Neuron (in vitro differentiated cells): ENCODE data around the gene PMEL.
"Not testable (repeated sequence)": the region's sequence is repeated elsewhere in the genome, so short reads cannot be mapped to it uniquely, and the experiment has no call there.

Source experiments
- H2AFZ ChIP-seq: one replicate; pipeline ENCODE4 v1.6.1; 2013; ENCODE audit warnings: low read depth, mild to moderate bottlenecking, inconsistent platforms, low read length, moderate library complexity
- H3K27me3 ChIP-seq: one replicate; pipeline ENCODE4 v1.6.1; 2013; ENCODE audit warnings: low read length; ENCODE audit not compliant: insufficient read depth
- H3K36me3 ChIP-seq: one replicate; pipeline ENCODE4 v1.6.1; 2013; ENCODE audit warnings: low read length; ENCODE audit not compliant: insufficient read depth
- H3K4me1 ChIP-seq: one replicate; pipeline ENCODE4 v1.6.1; 2013; ENCODE audit warnings: low read length; ENCODE audit not compliant: insufficient read depth
- H3K4me3 ChIP-seq: 2 replicates; pipeline ENCODE4 v1.5.1; 2013; ENCODE audit warnings: mild to moderate bottlenecking, low read length, moderate library complexity
- H3K9me3 ChIP-seq: one replicate; pipeline ENCODE4 v1.6.1; 2013; ENCODE audit warnings: low read length

PMEL gene

DNA sequence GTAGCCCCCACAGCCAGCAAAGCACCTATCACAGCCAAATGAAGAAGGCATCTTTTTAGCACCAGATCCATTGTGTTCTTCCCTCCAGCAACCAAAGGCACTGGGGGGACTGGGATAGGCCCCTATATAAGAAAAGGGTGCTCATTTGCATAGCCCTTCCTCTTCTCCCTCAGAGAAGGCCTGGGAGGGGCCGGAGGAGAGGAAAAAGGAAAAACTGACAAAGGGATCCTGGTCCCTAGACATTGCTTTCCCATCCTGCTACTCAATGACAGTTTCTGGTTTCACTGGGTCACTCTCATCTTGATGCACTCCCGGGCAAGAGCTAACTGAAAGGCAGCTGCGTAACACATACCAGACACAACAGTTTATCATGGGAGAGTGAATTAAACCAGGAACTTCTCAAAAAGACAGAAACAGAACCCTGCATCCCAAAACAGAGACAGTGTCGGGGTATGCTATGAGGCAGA lies at the start of gene PMEL:
Gene PMEL, minus strand, starts transcription at position 102 of the 467 bp plus-strand sequence. Its CDS starts 31 bp downstream, at position 71.
- Histone ChIP-seq H3K4me1 (peaks cover 26% of the 10 kb centered on the region), H2AFZ (peak within 1 kb of the TSS; percentile 93), H3K36me3 (peaks cover 28% of the 10 kb centered on the region), H3K9me3 (no peaks in the 10 kb centered on the region), H3K4me3 (peak within 1 kb of the TSS; percentile 88), H3K27me3 (no peaks in the 10 kb centered on the region)

DNA sequence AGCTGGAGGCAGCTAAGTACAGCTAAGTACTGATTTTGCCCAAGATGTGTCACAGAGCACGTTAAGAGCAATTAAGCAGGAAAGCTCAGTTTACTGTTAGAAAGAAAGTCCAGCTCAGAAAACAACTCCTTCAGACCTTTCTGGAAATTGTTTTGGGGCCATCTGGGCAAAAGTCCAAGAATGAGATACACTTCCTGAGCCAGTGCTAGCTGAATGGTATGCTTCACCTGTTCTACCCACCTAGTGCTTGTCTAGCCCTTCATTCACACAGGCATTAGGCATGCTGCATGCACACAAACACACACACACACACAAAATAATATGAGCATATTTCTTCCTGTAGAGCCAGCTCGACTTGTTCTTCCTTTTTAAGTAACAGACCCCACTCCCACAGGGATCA lies 48.4 kb upstream of the PMEL start:
- Histone ChIP-seq H3K4me1 (peaks cover 4% of the 10 kb centered on the region), H2AFZ (no peak overlapping the region), H3K36me3 (peaks cover 7% of the 10 kb centered on the region), H3K27me3 (no peaks in the 10 kb centered on the region), H3K9me3 (no peaks in the 10 kb centered on the region), H3K4me3 (no peak overlapping the region)

DNA sequence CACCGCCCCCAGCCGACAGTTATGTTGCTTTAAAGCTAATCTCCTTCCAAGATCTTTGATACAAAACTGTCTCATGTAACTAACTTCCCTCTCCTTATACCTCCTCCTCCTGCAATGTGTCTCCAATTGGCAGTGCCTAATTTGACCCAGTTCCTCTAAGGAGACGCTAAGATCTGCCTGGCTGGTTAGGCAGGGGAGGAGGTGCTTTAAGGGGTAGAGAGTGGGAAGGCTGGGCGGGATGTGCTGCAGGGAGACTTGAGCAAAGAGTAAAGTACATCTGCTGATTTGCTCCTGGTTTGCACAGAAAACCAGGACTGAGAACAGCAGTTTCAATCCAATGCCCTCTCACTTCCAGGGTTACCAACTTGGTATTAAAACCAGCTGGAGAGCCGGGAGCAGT lies 47.6 kb upstream of the PMEL start:
- Histone ChIP-seq H2AFZ (no peak overlapping the region), H3K4me3 (no peak overlapping the region), H3K4me1 (peaks cover 3% of the 10 kb centered on the region), H3K27me3 (no peaks in the 10 kb centered on the region), H3K9me3 (no peaks in the 10 kb centered on the region), H3K36me3 (peaks cover 7% of the 10 kb centered on the region)

DNA sequence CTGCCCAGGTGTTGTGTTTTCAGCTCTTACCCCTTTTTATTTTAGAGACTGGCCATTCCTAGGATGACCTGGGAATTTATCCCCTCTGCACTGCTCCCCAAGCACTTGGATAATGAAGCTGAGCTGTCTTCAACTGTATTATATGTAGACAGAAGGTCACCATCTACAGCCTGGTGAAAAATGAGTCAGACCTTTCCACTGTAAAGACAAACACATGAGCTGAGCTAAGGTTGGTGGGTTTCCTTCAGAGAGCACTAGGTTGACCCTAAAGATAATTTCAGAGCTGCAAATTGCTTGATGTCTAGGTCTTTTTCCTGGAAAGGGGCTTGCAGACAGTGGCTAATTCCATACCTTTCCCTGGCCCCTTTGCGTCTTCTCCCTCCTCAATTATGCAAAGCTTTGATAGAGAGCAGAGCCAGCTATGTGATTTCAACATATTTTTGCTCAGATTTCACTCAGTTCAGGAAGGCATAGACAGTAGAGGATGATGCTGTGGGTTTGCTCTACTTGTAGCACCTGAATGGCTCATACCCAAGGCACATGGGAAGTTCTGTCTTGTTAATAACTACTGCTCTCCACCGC lies 45.8 kb upstream of the PMEL start:
- Histone ChIP-seq H2AFZ (no peak overlapping the region), H3K36me3 (peaks cover 3% of the 10 kb centered on the region), H3K4me1 (peaks cover 11% of the 10 kb centered on the region), H3K9me3 (no peaks in the 10 kb centered on the region), H3K4me3 (no peak overlapping the region), H3K27me3 (no peaks in the 10 kb centered on the region)

DNA sequence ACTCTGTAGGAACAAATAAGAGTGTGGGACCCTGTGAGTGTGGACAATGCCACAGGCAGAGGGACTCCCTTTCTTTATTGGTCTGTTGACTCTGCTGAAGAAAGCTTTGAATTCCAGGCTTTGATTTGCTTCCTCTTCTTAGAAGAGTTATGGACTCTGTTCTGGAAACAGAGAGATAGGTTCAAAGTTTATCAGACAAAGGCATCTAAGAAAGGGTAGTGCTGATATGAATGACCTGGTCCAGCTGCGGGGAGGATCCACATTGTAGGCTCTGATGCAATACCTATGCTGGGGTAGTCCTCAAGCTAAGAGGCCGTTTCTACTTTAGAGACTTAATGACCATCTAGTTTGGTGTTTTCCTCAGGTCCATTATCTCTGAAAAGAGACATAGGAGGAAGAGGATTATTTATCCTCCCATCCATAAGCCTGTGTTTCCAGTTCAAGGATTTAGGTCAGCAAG lies 44.3 kb upstream of the PMEL start:
- Histone ChIP-seq H3K27me3 (no peaks in the 10 kb centered on the region), H3K36me3 (peaks cover 3% of the 10 kb centered on the region), H3K9me3 (no peaks in the 10 kb centered on the region), H3K4me1 (peaks cover 11% of the 10 kb centered on the region), H3K4me3 (no peak overlapping the region), H2AFZ (no peak overlapping the region)

DNA sequence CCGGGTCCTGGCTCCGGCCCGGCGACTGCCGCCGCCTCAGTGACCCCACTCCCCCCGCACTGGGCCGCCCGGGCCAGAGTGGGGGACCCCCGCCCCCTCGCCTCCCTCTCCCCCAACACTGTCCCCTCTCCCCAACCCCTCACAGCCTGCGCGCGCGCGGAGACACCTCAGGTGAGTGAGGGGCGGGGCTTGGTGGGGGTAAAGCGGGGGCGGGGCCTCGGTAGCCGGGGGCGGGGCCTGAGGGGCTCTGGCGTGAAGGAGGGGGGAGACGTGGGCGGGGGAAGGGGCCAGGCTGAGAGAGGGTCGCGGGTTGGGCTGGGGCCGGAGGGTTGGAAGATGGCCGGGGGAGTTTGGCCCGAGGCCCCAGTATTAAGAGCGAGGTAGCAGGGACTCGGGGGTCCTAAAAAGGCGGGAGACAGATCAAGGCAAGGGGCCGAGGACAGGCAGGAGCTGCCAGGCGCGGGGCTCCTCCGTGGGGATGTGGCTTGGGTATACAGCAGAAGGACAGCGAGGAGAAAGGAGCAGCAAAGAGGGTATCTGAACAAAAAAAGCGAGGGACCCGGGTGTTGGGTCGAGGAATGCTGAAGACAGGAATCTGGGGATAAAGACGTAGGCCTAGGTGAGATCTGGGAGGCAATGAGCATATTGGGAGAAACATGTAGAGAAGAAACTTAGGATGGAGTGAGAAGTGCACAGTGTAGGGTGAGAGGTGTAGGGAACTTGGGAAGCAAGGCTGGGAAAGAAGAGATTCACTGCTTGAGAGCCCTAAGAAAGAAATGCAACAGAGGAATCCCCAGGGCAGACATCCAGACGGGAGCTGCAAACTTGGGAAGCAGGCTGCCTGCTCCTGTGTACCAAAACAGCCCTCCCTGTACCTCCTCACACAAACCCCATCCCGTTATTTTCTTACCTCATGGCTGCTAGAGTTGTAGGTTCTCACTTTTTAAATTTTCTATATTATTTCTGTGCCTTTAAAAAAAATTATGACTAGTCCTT lies 42.0 kb upstream of the PMEL start:
- H3K9me3 ChIP-seq: no peaks in the 10 kb centered on the region
- peaks cover 11% of the 10 kb centered on the region for H3K4me1 ChIP-seq
- H3K4me3 ChIP-seq: peak overlapping the region; percentile 91
- peak overlapping the region; percentile 58 for H2AFZ ChIP-seq
- peaks cover 14% of the 10 kb centered on the region for H3K36me3 ChIP-seq
- no peaks in the 10 kb centered on the region for H3K27me3 ChIP-seq

DNA sequence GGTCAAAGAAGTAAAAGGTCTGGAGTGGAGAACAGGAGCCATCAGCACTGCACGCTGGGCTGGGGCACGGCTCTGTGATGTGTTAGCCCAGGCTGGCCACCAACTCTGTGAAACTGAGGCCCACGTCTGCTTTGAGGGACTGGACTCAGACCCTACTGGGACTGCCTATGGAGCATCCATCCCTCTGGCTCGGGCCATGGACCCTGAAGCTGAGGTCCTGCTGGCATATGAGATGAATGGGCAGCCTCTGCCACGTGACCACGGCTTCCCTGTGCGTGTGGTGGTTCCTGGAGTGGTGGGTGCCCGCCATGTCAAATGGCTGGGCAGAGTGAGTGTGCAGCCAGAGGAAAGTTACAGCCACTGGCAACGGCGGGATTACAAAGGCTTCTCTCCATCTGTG lies 38.4 kb upstream of the PMEL start:
- Histone ChIP-seq H3K36me3 (peaks cover 20% of the 10 kb centered on the region), H2AFZ (no peak overlapping the region)

DNA sequence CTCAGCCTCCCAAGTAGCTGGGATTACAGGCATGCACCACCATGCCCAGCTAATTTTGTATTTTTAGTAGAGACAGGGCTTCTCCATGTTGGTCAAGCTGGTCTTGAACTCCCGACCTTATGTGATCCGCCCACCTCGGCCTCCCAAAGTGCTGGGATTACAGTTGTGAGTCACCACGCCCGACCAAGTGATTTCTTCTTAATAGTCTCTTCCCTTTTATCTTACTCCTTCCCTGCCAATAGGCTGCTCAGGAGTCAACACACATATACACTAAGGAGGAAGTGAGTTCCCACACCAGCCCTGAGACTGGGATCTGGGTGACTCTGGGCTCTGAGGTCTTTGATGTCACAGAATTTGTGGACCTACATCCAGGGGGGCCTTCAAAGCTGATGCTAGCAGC lies 37.5 kb upstream of the PMEL start:
- not testable (repeated sequence) for H3K4me3 ChIP-seq, H2AFZ ChIP-seq, H3K27me3 ChIP-seq, H3K9me3 ChIP-seq, H3K4me1 ChIP-seq
- peaks cover 20% of the 10 kb centered on the region for H3K36me3 ChIP-seq

More for the DNA sequence above, 38.4 kb upstream of the PMEL start:
- H3K4me1 ChIP-seq: peaks cover 8% of the 10 kb centered on the region
- no peak overlapping the region for H3K4me3 ChIP-seq
- H3K27me3 ChIP-seq: no peaks in the 10 kb centered on the region
- no peaks in the 10 kb centered on the region for H3K9me3 ChIP-seq

DNA sequence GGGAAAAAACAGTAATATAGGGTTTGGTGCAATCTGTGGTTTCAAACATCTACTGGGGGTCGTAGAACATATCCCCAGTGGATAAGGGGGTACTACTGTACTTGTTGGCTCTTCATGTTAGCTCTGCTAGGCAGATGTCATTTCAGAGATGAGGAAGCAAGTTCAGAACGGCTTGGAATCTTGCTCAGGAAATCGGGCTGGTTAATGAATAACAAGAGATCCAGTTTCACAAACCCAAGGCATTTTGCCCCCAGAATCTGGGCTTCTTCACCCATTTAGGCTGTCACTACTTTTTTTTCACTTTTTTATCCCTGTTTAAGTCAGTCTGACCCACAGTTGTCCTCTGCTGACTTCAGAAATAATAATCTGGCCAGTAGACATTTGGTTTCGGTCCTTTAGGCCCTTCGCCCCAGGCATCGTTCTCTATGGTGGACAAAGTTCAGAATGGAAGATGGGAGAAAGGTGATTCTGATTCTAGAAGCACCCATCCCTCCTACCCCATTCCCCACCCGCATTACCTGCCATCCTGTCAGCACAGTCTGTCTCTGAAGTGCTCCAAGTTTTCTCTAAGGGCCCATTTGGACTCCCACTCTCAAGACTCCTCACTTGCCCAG lies 35.8 kb upstream of the PMEL start:
- Histone ChIP-seq H3K36me3 (peaks cover 20% of the 10 kb centered on the region), H3K27me3 (no peaks in the 10 kb centered on the region), H2AFZ (no peak overlapping the region), H3K4me1 (peaks cover 12% of the 10 kb centered on the region), H3K9me3 (no peaks in the 10 kb centered on the region), H3K4me3 (no peak overlapping the region)

DNA sequence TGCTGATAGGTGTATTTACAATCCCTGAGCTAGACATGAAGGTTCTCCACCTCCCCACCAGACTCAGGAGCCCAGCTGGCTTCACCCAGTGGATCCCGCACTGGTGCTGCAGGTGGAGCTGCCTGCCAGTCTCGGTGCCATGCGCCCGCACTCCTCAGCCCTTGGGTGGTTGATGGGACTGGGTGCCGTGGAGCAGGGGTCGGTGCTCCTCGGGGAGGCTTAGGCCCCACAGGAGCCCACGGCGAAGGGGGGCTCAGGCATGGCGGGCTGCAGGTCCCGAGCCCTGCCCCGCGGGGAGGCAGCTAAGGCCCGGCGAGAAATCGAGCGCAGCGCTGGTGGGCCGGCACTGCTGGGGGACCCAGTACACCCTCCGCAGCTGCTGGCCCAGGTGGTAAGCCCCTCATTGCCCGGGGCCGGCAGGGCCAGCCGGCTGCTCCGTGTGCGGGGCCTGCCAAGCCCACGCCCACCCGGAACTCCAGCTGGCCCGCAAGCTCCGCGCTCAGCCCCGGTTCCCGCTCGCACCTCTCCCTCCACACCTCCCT lies 34.2 kb upstream of the PMEL start:
- H2AFZ ChIP-seq, H3K4me3 ChIP-seq, H3K9me3 ChIP-seq: not testable (repeated sequence)

DNA sequence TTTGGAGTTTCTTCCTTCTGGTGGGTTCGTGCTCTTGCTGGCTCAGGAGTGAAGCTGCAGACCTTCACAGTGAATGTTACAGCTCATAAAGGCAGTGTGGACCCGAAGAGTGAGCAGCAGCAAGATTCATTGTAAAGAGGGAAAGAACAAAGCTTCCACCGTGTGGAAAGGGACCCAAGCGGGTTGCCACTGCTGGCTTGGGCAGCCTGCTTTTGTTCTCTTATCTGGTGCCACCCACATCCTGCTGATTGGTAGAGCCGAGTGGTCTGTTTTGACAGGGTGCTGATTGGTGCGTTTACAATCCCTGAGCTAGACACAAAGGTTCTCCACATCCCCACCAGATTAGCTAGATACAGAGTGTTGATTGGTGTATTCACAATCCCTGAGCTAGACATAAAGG lies 33.7 kb upstream of the PMEL start:
- peaks cover 22% of the 10 kb centered on the region for H3K36me3 ChIP-seq
- H3K27me3 ChIP-seq, H3K9me3 ChIP-seq, H3K4me3 ChIP-seq, H2AFZ ChIP-seq: not testable (repeated sequence)
- peaks cover 14% of the 10 kb centered on the region for H3K4me1 ChIP-seq

More for the DNA sequence above, 34.2 kb upstream of the PMEL start:
- not testable (repeated sequence) for H3K27me3 ChIP-seq
- Histone ChIP-seq H3K4me1 (peaks cover 14% of the 10 kb centered on the region), H3K36me3 (peaks cover 24% of the 10 kb centered on the region)

DNA sequence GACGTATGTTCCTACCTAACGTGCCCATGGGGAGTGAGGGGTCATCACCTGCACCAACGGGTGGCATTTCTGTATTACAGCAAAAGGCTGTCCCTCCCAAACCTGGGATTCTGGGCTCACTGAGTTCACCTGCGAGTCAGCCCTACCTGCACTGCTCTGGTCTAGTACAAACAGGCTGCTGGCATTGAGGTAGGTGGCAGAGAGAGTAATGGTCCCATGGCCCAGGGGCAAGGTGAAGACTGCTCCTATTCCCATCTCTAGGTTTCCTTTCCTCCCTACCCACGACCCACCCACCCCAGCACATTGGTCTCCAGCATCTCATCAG lies 31.7 kb upstream of the PMEL start:
- H3K36me3 ChIP-seq: peaks cover 29% of the 10 kb centered on the region
- H3K27me3 ChIP-seq: no peaks in the 10 kb centered on the region
- H3K9me3 ChIP-seq: no peaks in the 10 kb centered on the region
- H3K4me3 ChIP-seq: peak overlapping the region; percentile 68
- H3K4me1 ChIP-seq: peaks cover 14% of the 10 kb centered on the region
- no peak overlapping the region for H2AFZ ChIP-seq
